ENCODE measurements around the gene KLHL13. TPM values are rescaled to one million over a fixed set of nuclear protein-coding genes. Genes with fewer than 3 reads are reported as not detected.

The KLHL13 gene
- total and polyA plus RNA-seq, 2 of the 8 experiments (the other 6 are each of a cell fraction or from before 2014, with no cell fraction given) = 6.4 to 12.8 TPM

DNA sequence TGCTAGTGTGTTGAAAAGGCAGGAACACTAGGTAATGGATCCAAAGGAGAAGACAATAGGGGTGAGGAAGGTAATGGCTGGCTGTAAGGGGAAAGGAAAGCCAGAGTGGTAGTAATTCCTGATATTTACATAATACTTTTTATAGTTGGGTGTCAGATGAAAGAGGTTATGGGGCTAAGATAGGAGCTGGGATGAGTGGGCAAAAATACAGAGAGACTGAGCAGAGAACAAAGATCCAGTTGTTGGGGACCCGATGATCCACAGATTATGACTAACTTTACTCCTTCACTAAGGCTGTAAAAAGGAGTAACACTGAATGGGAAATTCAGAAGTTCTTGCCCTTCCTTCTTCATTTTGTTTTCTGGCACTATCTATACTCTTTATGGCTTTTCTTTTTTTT, 138.2 kb downstream of the KLHL13 start (continued):
- TF ChIP-seq PHF8 (conservative IDR thresholded peaks at IDR 0.05; ENCODE audit: low read depth, low read length) (no peak), SAP30 (IDR thresholded peaks at IDR 0.05; ENCODE audit: insufficient read depth, insufficient replicate concordance, low read length) (no peak), SIRT6 (IDR thresholded peaks at IDR 0.05; ENCODE audit: low read length) (no peak), KDM1A (IDR thresholded peaks at IDR 0.05; ENCODE audit: borderline replicate concordance, low read length) (no peak), SRF (IDR thresholded peaks at IDR 0.05; ENCODE audit: low read depth, low read length) (no peak), RAD21 (IDR thresholded peaks at IDR 0.05 in 1 of 2, conservative IDR thresholded peaks at IDR 0.05 in 1 of 2; ENCODE audit: low read depth in 2 of 2, low read length in 2 of 2) (no peak), CHD1 (IDR thresholded peaks at IDR 0.05; ENCODE audit: low read depth, low read length) (no peak), TAF1 (IDR thresholded peaks at IDR 0.05; ENCODE audit: low read depth, low read length) (no peak), RNF2 (IDR thresholded peaks at IDR 0.05; ENCODE audit: borderline replicate concordance, low read depth, low read length, missing control alignments, poor library complexity, severe bottlenecking) (no peak), SIN3A (conservative IDR thresholded peaks at IDR 0.05 in 1 of 2, IDR thresholded peaks at IDR 0.05 in 1 of 2; ENCODE audit: low read depth in 1 of 2, low read length in 2 of 2) (no peak), BRCA1 (IDR thresholded peaks at IDR 0.05; ENCODE audit: low read depth, low read length) (no peak), CEBPB (IDR thresholded peaks at IDR 0.05; ENCODE audit: low read depth, low read length) (no peak), FOSL1 (IDR thresholded peaks at IDR 0.05; ENCODE audit: insufficient read depth, low read depth, low read length) (no peak), NRF1 (IDR thresholded peaks at IDR 0.05; ENCODE audit: low read depth, low read length) (no peak), ZNF274 (IDR thresholded peaks at IDR 0.05; ENCODE audit: borderline replicate concordance, extremely low read depth, low read length) (no peak), SP4 (IDR thresholded peaks at IDR 0.05; ENCODE audit: low read length) (no peak), POU5F1 (IDR thresholded peaks at IDR 0.05; ENCODE audit: low read depth, low read length) (no peak), MAFK (IDR thresholded peaks at IDR 0.05; ENCODE audit: low read depth, low read length) (no peak)

Measured in H1 (cell line).